Neural progenitor cell (in vitro differentiated cells): ENCODE measurements around the gene PIP5KL1. TPM values are rescaled to one million over a fixed set of nuclear protein-coding genes. Genes with fewer than 3 reads are reported as not detected.

Experiments used
- DNase-seq: peaks from one replicate; pipeline ENCODE4 v3.0.0-alpha.2; 2016; ENCODE audit warnings: low spot score
- H2AFZ ChIP-seq: fragments of 200-600 bp; sonication (generic); replicated peaks from 2 replicates; pipeline ENCODE4 v1.6.1; 2016; ENCODE audit warnings: antibody characterized with exemption
- H3F3A ChIP-seq: fragments of 200-600 bp; sonication (generic); 2 replicates; pipeline ENCODE4 v1.6.1; 2016; ENCODE audit warnings: antibody characterized with exemption, low read depth
- H3K27ac ChIP-seq: fragments of 200-600 bp; sonication (generic); 2 replicates; pipeline ENCODE4 v1.5.1; 2016; ENCODE audit warnings: mild to moderate bottlenecking
- H3K27me3 ChIP-seq: fragments of 200-600 bp; sonication (generic); 2 replicates; pipeline ENCODE4 v1.6.1; 2016; ENCODE audit warnings: mild to moderate bottlenecking, moderate library complexity
- H3K36me3 ChIP-seq: fragments of 200-600 bp; sonication (generic); 2 replicates; pipeline ENCODE4 v1.5.1; 2016
- H3K4me1 ChIP-seq: fragments of 200-600 bp; sonication (generic); 2 replicates; pipeline ENCODE4 v1.6.1; 2016; ENCODE audit warnings: mixed run types
- H3K4me2 ChIP-seq: fragments of 200-600 bp; sonication (generic); 2 replicates; pipeline ENCODE4 v1.6.1; 2016
- H3K4me3 ChIP-seq: fragments of 200-600 bp; sonication (generic); 2 replicates; pipeline ENCODE4 v1.5.1; 2016
- H3K79me2 ChIP-seq: fragments of 200-600 bp; sonication (generic); 2 replicates; pipeline ENCODE4 v1.6.1; 2016; ENCODE audit warnings: low read depth
- H3K9ac ChIP-seq: fragments of 200-600 bp; sonication (generic); 2 replicates; pipeline ENCODE4 v1.6.1; 2016
- H3K9me3 ChIP-seq: fragments of 200-600 bp; sonication (generic); 2 replicates; pipeline ENCODE4 v1.5.1; 2016; ENCODE audit warnings: low read depth
- H4K20me1 ChIP-seq: fragments of 200-600 bp; sonication (generic); 2 replicates; pipeline ENCODE4 v1.6.1; 2016; ENCODE audit warnings: low read depth
- H3K27ac Mint-ChIP-seq: 3 replicates; pipeline ENCODE4 v1.8.0; 2021; ENCODE audit warnings: mixed read lengths
- H3K27me3 Mint-ChIP-seq: 2 replicates; pipeline ENCODE4 v1.8.0; 2022; ENCODE audit warnings: low read depth, mild to moderate bottlenecking, inconsistent platforms, moderate library complexity, mixed read lengths; ENCODE audit not compliant: insufficient read depth
- H3K36me3 Mint-ChIP-seq: 3 replicates; pipeline ENCODE4 v1.8.0; 2021; ENCODE audit warnings: mixed read lengths
- H3K4me1 Mint-ChIP-seq: 3 replicates; pipeline ENCODE4 v1.8.0; 2021; ENCODE audit warnings: mixed read lengths
- H3K4me3 Mint-ChIP-seq: 3 replicates; pipeline ENCODE4 v1.8.0; 2021; ENCODE audit warnings: mild to moderate bottlenecking, moderate library complexity, mixed read lengths
- H3K9me3 Mint-ChIP-seq: 3 replicates; pipeline ENCODE4 v1.8.0; 2020; ENCODE audit warnings: mixed read lengths
- EZH2 ChIP-seq: fragments of 200-600 bp; sonication (generic); IDR thresholded peaks from 2 replicates; pipeline ENCODE4 v1.6.1; 2017; ENCODE audit warnings: antibody characterized with exemption, mild to moderate bottlenecking, moderate library complexity
- EZH2phosphoT487 ChIP-seq: fragments of 200-600 bp; sonication (generic); IDR thresholded peaks from 2 replicates; pipeline ENCODE4 v1.6.1; 2017; ENCODE audit warnings: antibody characterized with exemption
- total RNA-seq: library from RNA; depleted of rRNA; stranded (reverse); fragments of >200 nt; gene quantifications from 2 replicates; pipeline ENCODE4 v1.2.3, GENCODE V29; 2015; ENCODE audit warnings: low replicate concordance
- TF ChIP-seq, protein P1 (sequence below): fragments of 200-600 bp; sonication (generic); IDR thresholded peaks from 2 replicates; pipeline ENCODE4 v1.5.1; 2017; ENCODE audit warnings: antibody characterized with exemption, mild to moderate bottlenecking

PIP5KL1 gene
- total RNA-seq, 1 donor from 2014 or later, result 1.4 TPM

GRCh38 chr9:127961613-127962155, 31.1 kb upstream of the PIP5KL1 start:
- Histone ChIP-seq H3K4me2 (no peak overlapping the region), H3K27me3 (no peaks in the 10 kb centered on the region), H3K79me2 (peaks cover 98% of the 10 kb centered on the region), H2AFZ (no peak overlapping the region), H3K9ac (no peak overlapping the region), H3K4me1 (peaks cover 16% of the 10 kb centered on the region), H3F3A (peaks cover 16% of the 10 kb centered on the region), H3K9me3 (no peaks in the 10 kb centered on the region), H3K27ac (no peak overlapping the region), H3K36me3 (no peaks in the 10 kb centered on the region), H4K20me1 (peaks cover 99% of the 10 kb centered on the region), H3K4me3 (no peak overlapping the region)
- no peak for DNase-seq
- TF ChIP-seq EZH2phosphoT487 (no peak), EZH2 (no peak)
- TF ChIP-seq, protein P1, sequence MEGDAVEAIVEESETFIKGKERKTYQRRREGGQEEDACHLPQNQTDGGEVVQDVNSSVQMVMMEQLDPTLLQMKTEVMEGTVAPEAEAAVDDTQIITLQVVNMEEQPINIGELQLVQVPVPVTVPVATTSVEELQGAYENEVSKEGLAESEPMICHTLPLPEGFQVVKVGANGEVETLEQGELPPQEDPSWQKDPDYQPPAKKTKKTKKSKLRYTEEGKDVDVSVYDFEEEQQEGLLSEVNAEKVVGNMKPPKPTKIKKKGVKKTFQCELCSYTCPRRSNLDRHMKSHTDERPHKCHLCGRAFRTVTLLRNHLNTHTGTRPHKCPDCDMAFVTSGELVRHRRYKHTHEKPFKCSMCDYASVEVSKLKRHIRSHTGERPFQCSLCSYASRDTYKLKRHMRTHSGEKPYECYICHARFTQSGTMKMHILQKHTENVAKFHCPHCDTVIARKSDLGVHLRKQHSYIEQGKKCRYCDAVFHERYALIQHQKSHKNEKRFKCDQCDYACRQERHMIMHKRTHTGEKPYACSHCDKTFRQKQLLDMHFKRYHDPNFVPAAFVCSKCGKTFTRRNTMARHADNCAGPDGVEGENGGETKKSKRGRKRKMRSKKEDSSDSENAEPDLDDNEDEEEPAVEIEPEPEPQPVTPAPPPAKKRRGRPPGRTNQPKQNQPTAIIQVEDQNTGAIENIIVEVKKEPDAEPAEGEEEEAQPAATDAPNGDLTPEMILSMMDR, result no peak
- Mint-ChIP-seq H3K27ac (no peak overlapping the region), H3K27me3 (peaks cover 2% of the 10 kb centered on the region), H3K36me3 (peaks cover 9% of the 10 kb centered on the region), H3K9me3 (peaks cover 5% of the 10 kb centered on the region), H3K4me1 (peaks cover 34% of the 10 kb centered on the region), H3K4me3 (no peak overlapping the region)

DNA sequence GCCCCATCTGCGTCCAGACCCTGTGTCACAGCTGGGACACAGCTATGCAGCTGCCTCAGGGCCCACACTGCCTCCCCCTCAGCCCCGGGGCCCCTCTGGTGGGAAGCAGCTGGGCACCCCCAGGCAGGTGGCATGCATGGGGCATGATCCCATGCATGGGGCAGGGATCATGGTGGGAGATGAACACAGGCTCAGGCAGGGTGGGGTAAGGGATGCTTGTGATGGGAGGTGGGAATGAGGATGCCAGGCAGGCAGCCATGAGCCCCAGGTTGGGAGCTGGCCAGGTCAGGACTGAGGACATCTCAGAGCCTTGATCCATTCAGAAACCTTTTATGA, 30.5 kb upstream of the PIP5KL1 start:
- H3K9ac ChIP-seq, result no peak overlapping the region
- peaks cover 2% of the 10 kb centered on the region for H3K27me3 Mint-ChIP-seq
- peaks cover 29% of the 10 kb centered on the region for H3K4me1 Mint-ChIP-seq
- no peak overlapping the region for H3K27ac Mint-ChIP-seq
- peaks cover 16% of the 10 kb centered on the region for H3K4me1 ChIP-seq
- no peaks in the 10 kb centered on the region for H3K9me3 ChIP-seq
- no peaks in the 10 kb centered on the region for H3K36me3 ChIP-seq
- peaks cover 5% of the 10 kb centered on the region for H3K9me3 Mint-ChIP-seq
- peaks cover 9% of the 10 kb centered on the region for H3K36me3 Mint-ChIP-seq
- H3F3A ChIP-seq, result peaks cover 16% of the 10 kb centered on the region
- peaks cover 98% of the 10 kb centered on the region for H3K79me2 ChIP-seq
- H3K27ac ChIP-seq, result peak overlapping the region; percentile 86
- H3K4me3 ChIP-seq, result no peak overlapping the region
- TF ChIP-seq EZH2phosphoT487 (no peak), EZH2 (no peak)
- TF ChIP-seq, protein P1, result no peak
- no peak overlapping the region for H3K4me3 Mint-ChIP-seq
- no peak for DNase-seq
- no peak overlapping the region for H2AFZ ChIP-seq
- H4K20me1 ChIP-seq, result peaks cover 99% of the 10 kb centered on the region
- no peaks in the 10 kb centered on the region for H3K27me3 ChIP-seq
- no peak overlapping the region for H3K4me2 ChIP-seq

DNA sequence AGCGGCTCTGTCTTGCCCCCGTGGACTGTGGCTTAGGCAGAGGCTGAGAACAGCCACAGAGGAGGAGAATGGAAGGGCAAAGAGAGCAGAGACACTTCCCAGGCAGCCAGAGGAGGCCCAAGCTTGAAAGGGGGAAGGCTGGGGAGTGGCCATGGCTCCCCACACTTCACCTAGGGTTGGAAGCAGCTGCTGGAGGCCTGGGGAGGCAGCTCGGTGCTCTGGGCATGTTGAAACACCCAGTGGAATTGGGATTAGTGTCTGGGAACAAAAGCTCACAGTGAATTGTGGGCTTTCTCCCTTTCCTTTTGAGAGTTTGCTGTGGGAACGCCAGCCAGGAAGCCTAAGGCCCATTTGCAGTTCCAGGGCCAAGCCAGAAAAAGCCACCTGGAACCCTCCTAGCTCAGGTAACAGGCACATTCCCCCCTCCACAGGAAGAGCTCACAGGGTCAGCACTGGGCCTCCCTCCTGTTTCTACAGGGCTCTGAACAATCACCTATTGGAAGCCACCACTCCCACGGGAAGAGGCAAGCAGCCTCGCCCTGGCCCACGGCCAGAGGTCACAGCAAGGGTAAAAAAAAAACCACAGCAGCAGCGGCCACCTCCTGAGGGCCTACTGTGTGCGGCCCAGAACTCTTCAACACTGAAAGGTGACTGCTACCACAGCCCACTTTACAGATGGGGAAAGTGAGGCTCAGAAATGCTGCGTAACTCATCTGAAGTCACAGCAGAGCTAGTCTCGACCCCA, 30.0 kb upstream of the PIP5KL1 start:
- H4K20me1 ChIP-seq, result peaks cover 99% of the 10 kb centered on the region
- no peak overlapping the region for H3K9ac ChIP-seq
- no peaks in the 10 kb centered on the region for H3K27me3 ChIP-seq
- Mint-ChIP-seq H3K9me3 (peaks cover 5% of the 10 kb centered on the region), H3K27ac (no peak overlapping the region), H3K4me1 (peaks cover 26% of the 10 kb centered on the region), H3K36me3 (peaks cover 9% of the 10 kb centered on the region), H3K27me3 (peaks cover 2% of the 10 kb centered on the region), H3K4me3 (peak overlapping the region; percentile 39)
- H3K4me3 ChIP-seq, result no peak overlapping the region
- H3K27ac ChIP-seq, result peak overlapping the region; percentile 86
- H3F3A ChIP-seq, result peaks cover 16% of the 10 kb centered on the region
- H3K4me1 ChIP-seq, result peaks cover 12% of the 10 kb centered on the region
- no peak for TF ChIP-seq EZH2
- TF ChIP-seq, protein P1, result no peak
- TF ChIP-seq EZH2phosphoT487, result no peak
- H2AFZ ChIP-seq, result no peak overlapping the region
- peak overlapping the region; percentile 40 for H3K4me2 ChIP-seq
- H3K36me3 ChIP-seq, result no peaks in the 10 kb centered on the region
- no peaks in the 10 kb centered on the region for H3K9me3 ChIP-seq
- DNase-seq, result peak; percentile 56
- H3K79me2 ChIP-seq, result peaks cover 98% of the 10 kb centered on the region
